HepG2 (cell line): ENCODE results near the gene WDR62. TPM values are rescaled to one million over a fixed set of nuclear protein-coding genes. Genes with fewer than 3 reads are reported as not detected.

Experiments
- GATAD2A ChIP-seq: IDR thresholded peaks from 2 replicates; pipeline ENCODE4 v1.6.1; 2016
- HDAC2 ChIP-seq: sonication (generic); formaldehyde crosslinking; IDR thresholded peaks from 2 replicates; pipeline ENCODE4 v1.4.0; 2020; ENCODE audit warnings: missing genetic modification reagents
- HNF4G ChIP-seq, 2 experiments: sonication (generic) in 1 of 2; formaldehyde crosslinking in 1 of 2; IDR thresholded peaks; 2 replicates each; pipeline versions ENCODE4 v1.4.0 to v1.6.1; 2011 to 2020; ENCODE audit warnings: borderline replicate concordance in 2 of 2, low read depth in 2 of 2, mild to moderate bottlenecking in 2 of 2, low read length in 1 of 2, missing genetic modification reagents in 1 of 2, moderate library complexity in 1 of 2
- KLF12 ChIP-seq: sonication (generic); formaldehyde crosslinking; IDR thresholded peaks from 2 replicates; pipeline ENCODE4 v1.4.0; 2020; ENCODE audit warnings: missing genetic modification reagents, borderline replicate concordance
- NFKBIZ ChIP-seq: IDR thresholded peaks from 2 replicates; pipeline ENCODE4 v1.6.1; 2018; ENCODE audit warnings: missing genetic modification reagents, missing compliant biosample characterization
- NFYC ChIP-seq: IDR thresholded peaks from 2 replicates; pipeline ENCODE4 v1.6.1; 2016; ENCODE audit warnings: missing genetic modification reagents, missing compliant biosample characterization
- POLR2A ChIP-seq, 2 experiments: IDR thresholded peaks; 2 replicates each; pipeline ENCODE4 v1.6.1; 2011; ENCODE audit warnings: low read depth in 2 of 2, low read length in 2 of 2, mild to moderate bottlenecking in 1 of 2, moderate library complexity in 1 of 2; ENCODE audit not compliant: insufficient read depth in 1 of 2
- POLR2AphosphoS5 ChIP-seq: IDR thresholded peaks from 2 replicates; pipeline ENCODE4 v1.6.1; 2012; ENCODE audit warnings: low read depth, low read length
- PPARG ChIP-seq: conservative IDR thresholded peaks from 2 replicates; pipeline ENCODE4 v1.6.1; 2016; ENCODE audit warnings: missing biosample characterization, missing genetic modification reagents
- RORA ChIP-seq: sonication (generic); formaldehyde crosslinking; IDR thresholded peaks from 2 replicates; pipeline ENCODE4 v1.5.0; 2020; ENCODE audit warnings: mild to moderate bottlenecking, missing genetic modification reagents, moderate library complexity
- SIX1 ChIP-seq: sonication (generic); formaldehyde crosslinking; IDR thresholded peaks from 2 replicates; pipeline ENCODE4 v1.4.0; 2020; ENCODE audit warnings: missing genetic modification reagents, borderline replicate concordance
- SP4 ChIP-seq: sonication (generic); formaldehyde crosslinking; IDR thresholded peaks from 2 replicates; pipeline ENCODE4 v1.8.1; 2023; ENCODE audit warnings: mild to moderate bottlenecking, missing genetic modification reagents
- STAT5B ChIP-seq: sonication (generic); formaldehyde crosslinking; IDR thresholded peaks from 2 replicates; pipeline ENCODE4 v1.4.0; 2020; ENCODE audit warnings: missing genetic modification reagents
- TAF1 ChIP-seq: sonication (generic); formaldehyde crosslinking; IDR thresholded peaks from 2 replicates; pipeline ENCODE4 v1.4.0; 2020; ENCODE audit warnings: missing genetic modification reagents
- ZBTB20 ChIP-seq: sonication (generic); formaldehyde crosslinking; IDR thresholded peaks from 2 replicates; pipeline ENCODE4 v1.8.1; 2023; ENCODE audit warnings: missing genetic modification reagents, low read depth, mild to moderate bottlenecking, borderline replicate concordance
- ZNF34 ChIP-seq: sonication (generic); formaldehyde crosslinking; IDR thresholded peaks from 2 replicates; pipeline ENCODE4 v1.4.0; 2020; ENCODE audit warnings: mild to moderate bottlenecking, missing genetic modification reagents, borderline replicate concordance
- ZNF350 ChIP-seq: sonication (generic); formaldehyde crosslinking; IDR thresholded peaks from 2 replicates; pipeline ENCODE4 v1.4.0; 2020; ENCODE audit warnings: mild to moderate bottlenecking, low read depth, missing genetic modification reagents, borderline replicate concordance
- ZNF558 ChIP-seq: sonication (generic); formaldehyde crosslinking; IDR thresholded peaks from 2 replicates; pipeline ENCODE4 v1.9.0; 2022; ENCODE audit warnings: mild to moderate bottlenecking, missing genetic modification reagents, borderline replicate concordance
- ZNF652 ChIP-seq: IDR thresholded peaks from 2 replicates; pipeline ENCODE4 v1.6.1; 2016; ENCODE audit warnings: low read depth, borderline replicate concordance
- ZNF672 ChIP-seq: sonication (generic); formaldehyde crosslinking; IDR thresholded peaks from 2 replicates; pipeline ENCODE4 v1.8.1; 2022; ENCODE audit warnings: missing genetic modification reagents
- ZNF777 ChIP-seq: sonication (generic); formaldehyde crosslinking; IDR thresholded peaks from 2 replicates; pipeline ENCODE4 v1.4.0; 2020; ENCODE audit warnings: missing genetic modification reagents
- ZNF883 ChIP-seq: sonication (generic); formaldehyde crosslinking; IDR thresholded peaks from 2 replicates; pipeline ENCODE4 v1.5.1; 2020; ENCODE audit warnings: mild to moderate bottlenecking, missing genetic modification reagents; ENCODE audit errors: not compliant biosample characterization
- polyA plus RNA-seq, 8 experiments: library from polyadenylated mRNA; depleted of rRNA in 3 of 8; stranded (reverse) in 7 of 8; unstranded in 1 of 8; fragments of >200 nt; fragmentation: Illumina TruSeq in 4 of 8; extraction: Trizol in 4 of 8; gene quantifications; 2 replicates each; pipeline versions ENCODE4 v1.2.1 to v1.2.3, GENCODE V29; 2011 to 2016; ENCODE audit warnings: low read depth in 4 of 8, missing spikeins in 1 of 8, mixed read lengths in 1 of 8; ENCODE audit not compliant: insufficient read depth in 1 of 8
- total RNA-seq, 5 experiments: library from RNA; depleted of rRNA; stranded (reverse); fragments of >200 nt; fragmentation: Illumina TruSeq; extraction: Trizol; gene quantifications; 2 replicates each; pipeline ENCODE4 v1.2.3, GENCODE V29; 2016; ENCODE audit warnings: low read depth in 1 of 5
- TF ChIP-seq, protein P1 (sequence below): sonication (generic); formaldehyde crosslinking; conservative IDR thresholded peaks from 2 replicates; pipeline ENCODE4 v1.4.0; 2020; ENCODE audit warnings: missing genetic modification reagents
- TF ChIP-seq, protein P2 (sequence below): IDR thresholded peaks from 2 replicates; pipeline ENCODE4 v1.6.1; 2012; ENCODE audit warnings: inconsistent platforms
- TF ChIP-seq, protein P3 (sequence below): sonication (generic); formaldehyde crosslinking; IDR thresholded peaks from 2 replicates; pipeline ENCODE4 v1.5.1; 2020; ENCODE audit warnings: mild to moderate bottlenecking, moderate library complexity, missing genetic modification reagents
- TF ChIP-seq, protein P4 (sequence below): sonication (generic); formaldehyde crosslinking; IDR thresholded peaks from 2 replicates; pipeline ENCODE4 v1.5.0; 2020; ENCODE audit warnings: missing genetic modification reagents

Gene WDR62
- total and polyA plus RNA-seq, 2 of the 13 experiments (the other 11 are each of a cell fraction or from before 2014, with no cell fraction given): 5.8 to 12.5 TPM

DNA sequence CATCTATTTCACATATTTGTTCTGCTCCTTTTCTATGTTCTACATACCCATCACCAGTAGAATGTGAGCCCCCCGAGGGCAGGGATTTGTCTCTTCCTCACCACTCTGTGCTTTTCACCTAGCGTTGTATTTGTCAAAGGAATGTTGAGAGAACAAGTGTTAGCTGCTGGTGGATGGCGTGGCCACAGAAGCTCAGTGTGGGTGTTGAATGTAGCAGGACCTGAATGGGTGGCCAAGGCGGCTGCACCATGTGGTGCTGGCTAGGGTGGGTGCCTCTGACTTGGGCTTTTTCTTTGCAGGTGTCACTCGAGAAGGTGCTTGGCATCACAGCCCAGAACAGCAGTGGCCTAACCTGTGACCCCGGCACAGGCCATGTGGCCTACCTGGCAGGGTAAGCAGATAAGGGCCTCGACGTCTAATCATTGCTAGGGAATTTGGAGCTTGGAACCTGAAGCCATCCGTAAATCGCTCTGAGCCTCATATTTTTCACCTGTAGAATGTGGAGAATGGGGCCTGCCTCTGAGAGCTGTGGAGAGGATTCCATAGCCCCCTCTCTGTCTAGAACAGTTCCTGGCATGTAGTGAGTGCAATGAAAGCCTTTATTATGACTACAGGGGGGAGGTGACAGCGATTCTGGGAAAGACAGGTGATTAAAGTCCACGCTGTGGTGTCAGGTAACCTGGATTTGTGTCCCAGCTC is 3.9 kb downstream of the WDR62 start (continued):
- no peak for TF ChIP-seq RORA
- TF ChIP-seq SP4 (CRISPR knock-in tag): no peak
- TF ChIP-seq NFKBIZ (CRISPR knock-in tag): no peak; the same call in 1 of the 2 replicates
- TF ChIP-seq, protein P1, sequence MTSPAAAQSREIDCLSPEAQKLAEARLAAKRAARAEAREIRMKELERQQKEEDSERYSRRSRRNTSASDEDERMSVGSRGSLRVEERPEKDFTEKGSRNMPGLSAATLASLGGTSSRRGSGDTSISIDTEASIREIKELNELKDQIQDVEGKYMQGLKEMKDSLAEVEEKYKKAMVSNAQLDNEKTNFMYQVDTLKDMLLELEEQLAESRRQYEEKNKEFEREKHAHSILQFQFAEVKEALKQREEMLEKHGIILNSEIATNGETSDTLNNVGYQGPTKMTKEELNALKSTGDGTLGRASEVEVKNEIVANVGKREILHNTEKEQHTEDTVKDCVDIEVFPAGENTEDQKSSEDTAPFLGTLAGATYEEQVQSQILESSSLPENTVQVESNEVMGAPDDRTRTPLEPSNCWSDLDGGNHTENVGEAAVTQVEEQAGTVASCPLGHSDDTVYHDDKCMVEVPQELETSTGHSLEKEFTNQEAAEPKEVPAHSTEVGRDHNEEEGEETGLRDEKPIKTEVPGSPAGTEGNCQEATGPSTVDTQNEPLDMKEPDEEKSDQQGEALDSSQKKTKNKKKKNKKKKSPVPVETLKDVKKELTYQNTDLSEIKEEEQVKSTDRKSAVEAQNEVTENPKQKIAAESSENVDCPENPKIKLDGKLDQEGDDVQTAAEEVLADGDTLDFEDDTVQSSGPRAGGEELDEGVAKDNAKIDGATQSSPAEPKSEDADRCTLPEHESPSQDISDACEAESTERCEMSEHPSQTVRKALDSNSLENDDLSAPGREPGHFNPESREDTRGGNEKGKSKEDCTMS (CRISPR knock-in tag): no peak
- TF ChIP-seq POLR2AphosphoS5: no peak
- peak; percentile 86 for TF ChIP-seq HNF4G (IDR thresholded peaks at IDR 0.05; ENCODE audit: borderline replicate concordance, low read depth, low read length)
- peak; percentile 52; the same call in 1 of the 2 replicates for TF ChIP-seq HNF4G (CRISPR knock-in tag; IDR thresholded peaks at IDR 0.05; ENCODE audit: borderline replicate concordance, low read depth)
- no peak for TF ChIP-seq ZNF777 (CRISPR knock-in tag)
- peak; percentile 16; the same call in 1 of the 2 replicates for TF ChIP-seq ZNF350
- no peak; the same call in 1 of the 2 replicates for TF ChIP-seq NFYC (CRISPR knock-in tag)
- TF ChIP-seq SIX1 (CRISPR knock-in tag): peak; percentile 96
- no peak for TF ChIP-seq ZNF672 (CRISPR knock-in tag)
- TF ChIP-seq, protein P2, sequence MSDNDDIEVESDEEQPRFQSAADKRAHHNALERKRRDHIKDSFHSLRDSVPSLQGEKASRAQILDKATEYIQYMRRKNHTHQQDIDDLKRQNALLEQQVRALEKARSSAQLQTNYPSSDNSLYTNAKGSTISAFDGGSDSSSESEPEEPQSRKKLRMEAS: no peak
- TF ChIP-seq POLR2A (IDR thresholded peaks at IDR 0.05; ENCODE audit: insufficient read depth in 1 of 2, low read depth in 2 of 2, low read length in 2 of 2): 0 out of 4 replicates have a peak, but pooled peaks of 1 of the 2 experiments have one; percentile 43
- no peak for TF ChIP-seq PPARG (CRISPR knock-in tag)
- TF ChIP-seq ZNF34: no peak
- TF ChIP-seq ZNF652 (CRISPR knock-in tag): no peak
- TF ChIP-seq, protein P3, sequence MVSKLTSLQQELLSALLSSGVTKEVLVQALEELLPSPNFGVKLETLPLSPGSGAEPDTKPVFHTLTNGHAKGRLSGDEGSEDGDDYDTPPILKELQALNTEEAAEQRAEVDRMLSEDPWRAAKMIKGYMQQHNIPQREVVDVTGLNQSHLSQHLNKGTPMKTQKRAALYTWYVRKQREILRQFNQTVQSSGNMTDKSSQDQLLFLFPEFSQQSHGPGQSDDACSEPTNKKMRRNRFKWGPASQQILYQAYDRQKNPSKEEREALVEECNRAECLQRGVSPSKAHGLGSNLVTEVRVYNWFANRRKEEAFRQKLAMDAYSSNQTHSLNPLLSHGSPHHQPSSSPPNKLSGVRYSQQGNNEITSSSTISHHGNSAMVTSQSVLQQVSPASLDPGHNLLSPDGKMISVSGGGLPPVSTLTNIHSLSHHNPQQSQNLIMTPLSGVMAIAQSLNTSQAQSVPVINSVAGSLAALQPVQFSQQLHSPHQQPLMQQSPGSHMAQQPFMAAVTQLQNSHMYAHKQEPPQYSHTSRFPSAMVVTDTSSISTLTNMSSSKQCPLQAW (CRISPR knock-in tag): no peak; the same call in 1 of the 2 replicates
- no peak for TF ChIP-seq ZNF883 (CRISPR knock-in tag)
- peak; percentile 31; the same call in 1 of the 2 replicates for TF ChIP-seq HDAC2 (CRISPR knock-in tag)
- TF ChIP-seq, protein P4, sequence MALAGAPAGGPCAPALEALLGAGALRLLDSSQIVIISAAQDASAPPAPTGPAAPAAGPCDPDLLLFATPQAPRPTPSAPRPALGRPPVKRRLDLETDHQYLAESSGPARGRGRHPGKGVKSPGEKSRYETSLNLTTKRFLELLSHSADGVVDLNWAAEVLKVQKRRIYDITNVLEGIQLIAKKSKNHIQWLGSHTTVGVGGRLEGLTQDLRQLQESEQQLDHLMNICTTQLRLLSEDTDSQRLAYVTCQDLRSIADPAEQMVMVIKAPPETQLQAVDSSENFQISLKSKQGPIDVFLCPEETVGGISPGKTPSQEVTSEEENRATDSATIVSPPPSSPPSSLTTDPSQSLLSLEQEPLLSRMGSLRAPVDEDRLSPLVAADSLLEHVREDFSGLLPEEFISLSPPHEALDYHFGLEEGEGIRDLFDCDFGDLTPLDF (CRISPR knock-in tag): no peak
- TF ChIP-seq ZNF558 (CRISPR knock-in tag): no peak
- peak; percentile 49; the same call in 1 of the 2 replicates for TF ChIP-seq GATAD2A (CRISPR knock-in tag)
- 0 out of 2 replicates have a peak, but pooled peaks have one; percentile 17 for TF ChIP-seq TAF1 (CRISPR knock-in tag)
- no peak for TF ChIP-seq STAT5B (CRISPR knock-in tag)
- TF ChIP-seq ZBTB20: no peak
- TF ChIP-seq KLF12: no peak
